OCI-LY1 (cell line): ENCODE results near the gene C17orf100.

Source experiments
- CTCF ChIP-seq: fragments of 200-600 bp; sonication (generic), shearing (Covaris generic); IDR thresholded peaks from 2 replicates; pipeline ENCODE4 v1.5.1; 2017; ENCODE audit warnings: mild to moderate bottlenecking, antibody characterized with exemption, low read length, moderate library complexity, mixed read lengths
- EZH2 ChIP-seq: fragments of 200-600 bp; sonication (generic), shearing (Covaris generic); IDR thresholded peaks from 2 replicates; pipeline ENCODE4 v1.8.0; 2017; ENCODE audit warnings: borderline replicate concordance, mixed run types, mild to moderate bottlenecking, antibody characterized with exemption, low read length, moderate library complexity, mixed read lengths

DNA sequence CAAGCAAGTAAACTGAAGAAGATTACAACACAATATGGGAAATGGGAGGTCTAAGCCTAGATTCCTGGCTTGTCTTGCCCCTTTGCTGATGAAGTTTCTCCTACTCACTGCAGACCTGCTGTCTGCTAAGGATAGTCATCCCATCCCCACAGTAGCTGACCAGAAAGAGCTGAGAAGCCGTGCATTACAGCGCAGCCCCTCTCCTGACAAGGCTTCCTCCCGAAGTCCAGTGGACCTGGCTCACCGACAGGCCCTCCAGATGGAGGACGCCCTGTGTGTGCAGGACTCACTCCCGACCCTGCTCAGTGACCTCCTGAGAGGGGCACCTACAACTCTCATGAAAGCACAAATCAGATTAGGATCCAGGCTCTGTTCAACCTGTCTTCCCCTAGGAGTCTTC, 46.4 kb upstream of the C17orf100 start:
- no peak for TF ChIP-seq CTCF
- no peak for TF ChIP-seq EZH2
